ENCODE measurements around the gene DYNLT4.
A peak's percentile ranks its signal among the peaks of the same experiment; 100 is the strongest.
"Not testable (repeated sequence)": the region's sequence is repeated elsewhere in the genome, so short reads cannot be mapped to it uniquely, and the experiment has no call there.

The DYNLT4 gene

DNA sequence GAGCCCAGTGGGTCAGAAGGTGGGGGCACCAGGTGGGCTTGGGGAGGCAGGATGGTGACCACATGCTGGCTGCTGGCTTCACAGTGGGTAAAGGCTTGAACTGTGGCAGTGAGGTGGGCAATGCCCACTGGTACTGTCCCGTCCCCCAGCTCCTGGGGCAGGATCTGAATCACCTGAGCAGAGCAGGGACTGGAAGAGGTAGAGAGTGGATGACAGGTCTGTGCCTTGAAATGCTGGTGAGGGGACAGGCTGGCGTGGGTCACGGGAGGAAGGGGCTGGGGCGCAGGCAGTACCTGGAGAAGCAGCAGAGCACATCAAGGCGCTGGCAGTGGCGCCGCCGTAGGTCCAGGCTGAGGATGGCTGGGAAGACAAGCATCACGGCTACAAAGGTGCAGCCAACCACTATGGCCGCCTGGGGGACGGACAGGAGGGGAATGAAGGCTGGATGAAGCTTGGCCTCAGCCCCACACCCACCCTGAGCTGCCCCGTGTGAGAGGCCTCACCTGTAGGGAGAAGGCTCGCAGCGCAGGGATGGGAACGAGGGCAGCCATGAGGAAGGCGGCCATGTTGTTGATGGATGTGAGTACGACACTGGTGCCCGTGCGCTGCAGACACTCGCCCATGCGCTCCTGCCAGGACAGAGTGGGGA, 21.0 kb upstream of the DYNLT4 start:
- no peak for DNase-seq

DNA sequence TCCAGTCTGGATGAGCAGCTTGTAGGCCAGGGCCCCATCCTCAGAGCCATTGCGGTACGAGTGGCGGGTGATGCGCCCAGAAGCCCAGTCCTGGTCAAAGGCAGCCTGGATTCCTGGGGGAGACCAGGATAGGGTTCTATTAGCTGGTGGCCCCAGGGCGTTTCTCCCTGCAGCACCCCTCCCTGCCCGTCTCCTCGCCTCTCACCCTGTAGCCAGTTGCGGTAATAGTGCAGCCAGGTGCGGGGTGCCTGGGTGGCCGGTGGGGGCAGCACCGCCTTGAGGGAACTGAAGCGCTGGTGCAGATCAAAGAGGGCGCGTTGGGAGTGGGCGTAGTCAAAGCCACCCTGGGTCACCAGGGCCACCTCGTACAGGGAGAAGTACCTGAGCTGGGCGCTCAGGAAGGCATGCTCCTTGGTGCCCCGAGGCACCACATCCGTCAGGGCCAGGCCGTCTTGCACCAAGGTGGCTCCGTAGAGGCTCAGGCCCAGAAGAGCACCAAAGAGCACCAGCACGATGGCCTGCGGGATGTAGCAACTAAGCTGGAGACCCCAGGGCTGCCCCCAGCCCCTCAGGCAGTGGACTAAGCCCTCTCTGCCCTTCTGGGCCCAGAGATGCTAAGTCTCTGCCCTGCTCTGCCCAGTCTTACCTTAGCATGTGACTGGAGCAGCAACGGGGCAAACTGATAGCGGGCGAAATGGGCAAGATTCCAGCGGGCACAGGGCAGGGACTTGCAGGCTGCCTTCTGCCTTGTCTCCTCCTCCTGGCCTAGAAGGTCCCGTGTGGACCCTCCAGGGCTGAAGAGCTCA, 20.2 kb upstream of the DYNLT4 start:
- DNase-seq: no peak

DNA sequence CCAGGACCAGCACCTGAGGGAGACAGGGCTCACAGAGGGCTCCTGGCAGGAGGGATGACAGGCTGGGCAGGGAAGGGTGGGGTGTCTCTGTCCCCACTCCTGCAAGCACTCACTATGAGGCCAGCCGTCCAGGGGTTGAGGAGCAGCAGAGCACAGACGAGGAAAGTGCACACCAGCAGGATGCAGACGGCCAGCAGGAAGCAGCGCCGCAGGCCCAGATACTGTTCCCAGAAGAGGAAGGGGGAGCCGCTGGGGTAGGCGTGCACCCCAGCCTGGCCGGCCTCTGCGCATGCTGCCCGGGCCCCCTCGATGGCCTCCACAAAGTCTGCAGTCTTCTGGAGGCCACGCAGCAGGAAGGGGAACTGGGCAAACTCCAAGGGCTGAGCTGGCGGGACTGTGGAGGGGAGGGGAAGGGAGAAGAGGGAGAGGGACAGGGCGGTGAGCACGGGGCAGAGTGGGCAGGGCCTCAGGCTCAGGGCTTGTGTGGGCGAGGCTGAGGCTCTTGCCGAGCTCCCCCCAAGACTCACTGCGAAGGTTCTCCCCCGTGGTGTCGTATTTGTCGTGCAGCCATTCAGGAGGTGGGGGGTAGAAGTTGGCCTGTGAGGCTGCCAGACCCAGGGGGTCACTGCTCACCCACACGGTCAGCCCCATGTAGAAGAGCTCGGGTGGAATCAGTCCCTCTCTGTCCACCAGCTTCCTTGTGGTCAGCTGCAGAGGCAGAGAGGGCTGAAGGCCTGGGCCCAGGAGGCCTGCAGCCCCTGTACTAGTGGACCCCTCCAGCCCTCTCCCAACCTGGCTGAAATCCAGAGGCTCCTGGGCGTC, 19.4 kb upstream of the DYNLT4 start:
- no peak for DNase-seq

DNA sequence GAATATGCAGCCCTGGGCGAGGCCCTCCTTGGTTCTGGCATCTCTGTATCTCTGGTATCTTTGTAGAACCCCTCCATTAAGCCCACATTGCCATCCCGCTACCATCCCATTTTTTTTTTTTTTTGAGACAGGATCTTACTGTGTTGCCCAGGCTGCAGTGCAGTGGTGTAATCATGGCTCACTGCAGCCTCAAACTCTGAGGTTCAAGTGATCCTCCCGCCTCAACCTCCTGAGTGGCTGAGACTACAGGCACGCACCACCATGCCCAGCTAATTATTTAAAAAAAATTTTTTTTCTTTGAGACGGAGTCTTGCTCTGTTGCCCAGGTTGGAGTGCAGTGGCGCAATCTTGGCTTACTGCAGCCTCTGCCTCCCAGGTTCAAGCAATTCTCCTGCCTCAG, 17.2 kb upstream of the DYNLT4 start:
- not testable (repeated sequence) for DNase-seq

DNA sequence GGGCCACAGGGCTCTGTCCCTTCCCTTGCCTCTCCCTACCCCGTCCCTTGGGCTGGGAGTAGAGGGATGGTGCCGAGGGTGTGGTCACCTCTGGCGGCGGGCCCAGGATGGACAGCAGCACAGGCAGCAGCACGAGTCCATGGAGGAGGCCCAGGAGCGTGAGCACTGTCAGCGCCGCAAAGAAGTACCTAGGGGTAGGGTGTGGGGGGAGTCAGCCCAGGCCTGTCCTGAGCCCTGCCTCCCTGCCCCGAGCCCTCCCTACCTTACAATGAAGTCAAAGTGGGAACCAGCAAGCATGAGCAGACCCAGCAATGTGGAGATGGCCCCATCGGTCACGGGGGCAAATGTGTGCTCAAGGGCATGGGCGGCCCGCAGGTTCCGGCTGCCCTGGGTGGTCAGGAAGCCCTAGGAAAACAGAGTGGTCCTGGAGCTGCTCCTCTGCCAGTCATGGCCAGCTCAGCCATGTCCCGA, 15.9 kb upstream of the DYNLT4 start:
- DNase-seq: no peak

DNA sequence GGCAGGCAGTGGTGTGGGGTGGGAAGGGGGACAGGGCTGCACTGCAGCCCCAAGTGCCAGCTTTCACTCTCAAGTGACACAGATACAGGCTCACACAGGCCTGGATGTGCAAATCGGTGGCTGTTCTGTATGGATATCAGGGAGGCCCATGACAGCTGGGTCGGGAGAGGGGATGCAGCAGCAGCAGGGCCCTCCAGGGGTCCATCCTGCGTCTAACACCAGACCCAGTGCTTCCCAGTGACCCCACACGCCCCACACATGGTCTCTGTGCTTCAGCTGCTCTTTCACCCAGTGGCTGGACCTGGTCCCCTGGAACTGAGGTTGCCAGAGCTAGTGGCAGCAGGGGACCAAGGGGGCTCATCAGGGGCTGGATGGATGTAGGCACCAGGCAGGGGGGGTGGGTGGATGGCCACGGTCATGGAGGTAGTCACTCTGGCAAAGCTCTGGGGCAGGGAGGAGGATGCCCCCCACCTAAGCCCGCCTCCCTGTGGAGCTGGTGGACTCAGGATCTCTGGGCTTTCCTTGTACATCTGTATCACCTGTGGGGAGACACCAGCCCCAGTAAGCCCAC, 15.1 kb upstream of the DYNLT4 start:
- no peak for DNase-seq

DNA sequence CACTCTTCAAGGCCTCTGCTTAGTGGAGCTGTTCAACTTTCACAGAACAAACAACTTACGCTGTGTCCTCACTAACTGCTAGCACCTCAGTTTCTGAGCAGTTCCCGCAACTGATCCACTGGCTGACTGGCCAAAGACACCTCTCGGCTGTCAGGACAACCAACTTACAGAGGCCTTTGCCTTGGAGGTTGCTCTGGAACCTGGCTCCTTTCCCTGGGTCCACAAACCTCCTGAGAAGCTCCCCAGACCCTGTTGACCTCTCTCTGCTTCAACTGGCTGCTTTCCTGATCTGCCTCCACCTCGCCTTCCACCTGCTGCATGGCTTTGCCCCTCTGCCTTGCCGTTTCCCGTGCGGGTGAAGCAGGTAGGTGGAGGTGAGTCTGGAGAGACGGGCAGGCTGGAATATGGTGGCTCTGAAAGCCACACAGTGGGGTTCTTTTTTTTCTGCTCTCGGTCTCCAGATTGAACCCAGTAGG, 14.1 kb upstream of the DYNLT4 start:
- DNase-seq: no peak

DNA sequence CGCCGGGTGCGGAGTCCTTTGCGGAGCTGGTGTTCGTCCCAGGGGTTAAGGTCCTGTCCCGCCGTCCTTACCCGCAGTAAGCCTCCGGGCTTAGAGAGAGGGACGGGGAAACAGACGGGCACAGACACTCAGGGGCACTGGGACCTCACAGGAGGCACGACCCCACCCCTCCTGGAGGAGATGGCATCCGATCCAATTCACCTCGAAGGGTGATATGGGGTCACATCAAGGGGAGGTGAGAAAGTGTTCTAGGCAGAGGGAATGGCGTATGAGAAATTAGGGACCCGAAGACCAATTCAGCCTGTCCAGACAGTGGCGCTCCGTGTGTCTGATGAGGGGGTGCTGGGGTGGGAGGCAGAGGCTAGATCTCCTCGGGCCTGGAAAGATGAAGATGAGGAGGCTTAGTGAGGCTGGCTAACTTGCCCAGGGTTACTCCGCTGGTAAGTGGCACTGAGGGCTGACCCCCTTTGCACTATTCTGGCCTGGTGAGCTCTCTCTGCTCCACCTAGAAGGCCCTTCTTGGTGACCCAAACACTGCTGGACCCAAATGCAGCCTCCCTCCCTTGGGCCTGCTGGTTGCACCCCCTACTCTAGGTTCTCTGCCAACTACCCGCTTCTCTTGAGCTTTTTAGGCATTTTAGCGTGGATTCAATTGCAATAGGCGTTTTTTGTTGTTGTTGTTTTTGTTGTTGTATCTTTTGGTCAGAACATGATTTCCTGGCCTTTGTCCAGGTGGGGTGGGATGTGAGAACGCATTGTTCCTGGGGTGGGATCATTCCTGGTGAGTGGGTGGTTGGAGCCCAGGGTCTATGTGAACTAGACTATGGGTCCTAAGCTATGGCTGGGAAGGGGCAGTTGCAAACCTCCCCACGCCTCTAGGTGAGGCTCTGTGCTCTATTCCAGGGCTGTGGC, 13.4 kb upstream of the DYNLT4 start:
- peak; percentile 42 for DNase-seq

DNA sequence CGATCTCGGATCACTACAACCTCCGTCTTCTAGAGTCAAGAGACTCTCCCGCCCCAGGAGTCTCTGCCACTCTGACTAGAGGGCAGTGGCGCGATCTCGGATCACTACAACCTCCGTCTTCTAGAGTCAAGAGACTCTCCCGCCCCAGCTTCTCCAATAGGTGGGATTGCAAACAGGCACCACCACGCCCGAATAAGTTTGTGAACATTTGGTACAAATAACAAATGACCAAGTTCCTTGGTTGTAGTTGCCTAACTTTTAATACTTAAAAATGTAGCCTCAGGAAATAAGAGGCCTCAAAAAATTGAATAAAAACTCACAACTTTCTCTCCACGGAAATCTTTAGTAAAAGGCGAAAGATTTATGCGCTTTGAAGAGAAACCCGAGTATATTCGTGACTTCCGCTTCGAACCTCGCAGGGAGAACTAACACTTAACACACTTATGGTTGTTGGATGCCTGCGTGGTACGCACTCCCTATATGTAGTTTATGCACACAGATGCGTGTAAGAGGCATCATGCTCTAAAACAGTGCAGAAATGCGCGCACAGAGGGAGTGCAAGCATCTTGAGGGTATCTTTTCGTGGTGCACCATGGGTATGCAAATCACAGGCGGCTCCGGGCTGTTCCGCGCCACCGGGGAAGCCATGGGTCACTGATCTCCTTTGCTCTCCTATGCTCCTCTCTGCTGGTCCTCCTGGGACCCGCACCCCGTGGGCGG, 12.6 kb upstream of the DYNLT4 start:
- peak; percentile 91 for DNase-seq

DNA sequence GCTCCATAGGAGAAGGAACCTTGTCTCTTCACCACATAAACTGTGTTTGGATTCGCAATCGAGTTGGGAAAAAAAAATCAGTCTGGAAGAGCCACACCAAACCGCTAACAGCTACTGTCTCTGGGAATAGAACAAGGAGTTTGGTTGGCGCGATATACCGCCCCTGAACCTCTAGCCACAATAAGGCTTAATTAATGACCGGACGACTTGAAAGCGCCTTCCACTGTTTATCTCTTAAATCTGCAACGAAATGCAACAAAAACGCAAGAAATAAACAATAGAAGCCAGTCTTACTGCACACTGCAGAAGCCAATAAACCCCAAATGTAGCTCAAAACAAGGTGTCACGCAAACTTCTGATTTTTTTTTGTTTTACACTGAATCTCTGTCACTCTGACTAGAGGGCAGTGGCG, 12.1 kb upstream of the DYNLT4 start:
- DNase-seq: peak; percentile 49

DNA sequence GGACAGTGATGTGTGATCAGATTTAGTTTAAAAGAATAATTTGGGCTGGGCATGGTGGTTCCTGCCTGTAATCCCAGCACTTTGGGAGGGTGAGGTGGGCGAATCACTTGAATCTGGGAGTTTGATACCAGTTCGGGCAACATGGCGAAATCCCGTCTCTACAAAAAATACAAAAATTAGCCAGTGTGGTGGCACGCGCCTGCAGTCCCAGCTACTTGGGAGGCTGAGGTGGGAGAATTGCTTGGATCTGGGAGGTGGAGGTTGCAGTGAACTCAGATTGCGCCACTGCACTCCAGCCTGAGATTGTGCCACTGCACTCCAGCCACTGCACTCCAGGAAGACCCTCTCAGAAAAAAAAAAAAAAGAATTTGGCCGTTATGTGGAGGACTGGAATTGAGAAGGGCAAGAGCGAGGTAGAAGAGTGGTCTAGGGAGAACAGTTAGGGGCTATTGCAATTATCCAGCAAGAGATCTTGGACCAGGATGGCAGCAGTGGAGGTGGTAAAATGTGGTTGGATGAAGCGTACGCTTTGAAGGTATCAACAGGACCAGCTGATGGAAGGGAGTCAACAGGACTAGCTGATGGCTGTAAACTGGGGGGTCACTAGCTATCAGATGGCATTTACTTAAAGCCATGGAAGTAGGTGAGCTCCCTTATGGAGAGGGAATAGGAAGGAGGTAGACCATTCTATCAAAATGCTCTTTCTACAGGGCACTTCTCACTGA, 10.8 kb upstream of the DYNLT4 start:
- peak; percentile 35 for DNase-seq

DNA sequence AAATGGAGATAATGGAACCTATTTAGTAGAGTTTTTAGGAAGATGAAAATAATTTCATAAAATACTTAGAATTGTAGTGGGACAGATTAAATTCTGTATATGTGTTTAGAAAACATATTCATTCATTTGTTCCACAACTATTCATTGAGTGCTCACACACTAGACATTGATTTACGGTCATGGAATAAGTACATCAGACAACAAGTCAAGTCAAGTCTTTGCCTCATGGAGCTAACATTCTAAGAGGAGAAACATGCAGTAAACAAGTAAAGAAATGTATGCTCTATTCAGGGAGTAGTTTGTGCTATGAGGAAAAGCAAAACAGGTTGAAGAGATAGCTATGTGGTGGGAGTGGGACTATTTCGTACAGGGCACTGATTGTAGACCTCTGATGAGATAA, 10.2 kb upstream of the DYNLT4 start:
- DNase-seq: no peak

DNA sequence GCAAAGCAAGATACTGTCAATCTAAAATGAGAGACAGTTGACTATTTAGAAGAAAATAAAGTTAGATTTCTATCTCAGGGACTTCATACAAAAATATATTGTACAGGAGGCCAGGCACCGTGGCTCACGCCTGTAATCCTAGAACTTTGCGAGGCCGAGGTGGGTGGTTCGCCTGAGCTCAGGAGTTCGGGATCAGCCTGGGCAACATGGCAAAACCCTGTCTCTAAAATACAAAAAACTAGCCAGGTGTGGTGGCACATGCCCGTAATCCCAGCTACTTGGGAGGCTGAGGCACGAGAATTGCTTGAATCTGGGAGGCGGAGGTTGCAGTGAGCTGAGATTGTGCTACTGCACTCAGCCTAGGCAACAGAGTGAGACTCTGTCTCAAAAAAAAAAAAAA, 8.8 kb upstream of the DYNLT4 start:
- DNase-seq: not testable (repeated sequence)

DNA sequence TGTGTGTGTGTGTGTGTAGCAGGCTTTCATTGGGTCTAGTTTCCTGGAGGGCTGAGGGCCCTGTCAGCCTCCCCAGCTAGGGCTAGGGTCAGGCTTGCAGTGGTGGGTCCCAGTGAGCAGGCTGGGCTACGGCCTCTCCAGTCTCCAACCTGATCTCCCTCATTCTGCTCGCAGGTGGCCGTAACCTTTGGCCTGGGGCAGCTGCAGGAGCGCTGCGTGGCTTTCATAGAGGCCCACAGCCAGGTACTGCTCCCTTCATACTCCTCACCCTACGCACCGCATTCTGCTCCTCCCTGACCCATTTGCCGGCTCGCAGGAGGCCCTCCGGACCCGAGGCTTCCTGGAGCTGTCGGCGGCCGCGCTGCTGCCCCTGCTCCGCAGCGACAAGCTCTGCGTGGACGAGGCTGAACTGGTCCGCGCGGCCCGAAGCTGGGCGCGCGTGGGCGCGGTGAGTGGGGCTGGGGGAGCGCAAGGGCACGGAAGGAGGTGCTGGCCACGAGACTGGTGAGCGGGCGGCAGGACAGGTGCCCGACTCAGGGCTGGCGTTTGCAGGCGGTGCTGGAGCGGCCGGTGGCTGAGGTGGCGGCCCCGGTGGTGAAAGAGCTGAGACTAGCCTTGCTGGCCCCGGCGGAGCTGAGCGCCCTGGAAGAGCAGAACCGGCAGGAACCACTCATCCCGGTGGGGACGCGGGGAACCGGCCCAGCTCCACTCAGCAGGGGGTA, 5.8 kb upstream of the DYNLT4 start:
- peak; percentile 56 for DNase-seq

DNA sequence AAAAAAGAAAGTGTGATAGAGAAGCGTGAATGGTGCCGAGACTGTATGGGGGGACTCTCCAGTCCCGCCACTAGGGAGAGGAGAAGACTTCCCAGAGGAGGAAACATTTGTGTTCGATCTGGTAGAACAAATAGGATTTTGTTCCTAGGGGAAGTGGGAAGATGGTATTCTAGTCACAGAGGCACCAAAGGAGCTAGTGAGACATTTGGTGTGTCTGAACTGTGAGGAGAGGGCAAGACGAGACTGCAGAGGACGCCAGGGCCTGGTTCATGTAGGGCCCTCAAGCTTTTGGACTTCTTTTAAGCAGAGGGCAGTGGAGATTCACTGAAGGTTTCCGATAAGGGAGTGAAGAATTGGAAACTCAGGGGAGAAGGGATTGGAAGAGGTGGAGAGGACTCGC, 4.1 kb upstream of the DYNLT4 start:
- peak; percentile 30 for DNase-seq

DNA sequence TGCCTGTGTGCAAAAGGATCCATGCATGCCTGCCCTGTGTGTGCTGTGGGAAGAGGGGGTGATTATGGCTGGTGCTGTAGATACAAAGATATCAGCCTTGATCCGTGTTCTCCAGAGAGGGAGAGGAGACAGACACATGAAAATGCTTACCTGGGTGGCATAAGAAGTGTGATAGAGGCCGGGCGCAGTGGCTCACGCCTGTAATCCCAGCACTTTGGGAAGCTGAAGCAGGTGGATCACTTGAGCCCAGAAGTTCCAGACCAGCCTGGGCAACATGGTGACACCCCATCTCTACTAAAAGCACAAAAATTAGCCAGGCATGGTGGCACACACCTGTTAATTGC, 3.6 kb upstream of the DYNLT4 start:
- not testable (repeated sequence) for DNase-seq

DNA sequence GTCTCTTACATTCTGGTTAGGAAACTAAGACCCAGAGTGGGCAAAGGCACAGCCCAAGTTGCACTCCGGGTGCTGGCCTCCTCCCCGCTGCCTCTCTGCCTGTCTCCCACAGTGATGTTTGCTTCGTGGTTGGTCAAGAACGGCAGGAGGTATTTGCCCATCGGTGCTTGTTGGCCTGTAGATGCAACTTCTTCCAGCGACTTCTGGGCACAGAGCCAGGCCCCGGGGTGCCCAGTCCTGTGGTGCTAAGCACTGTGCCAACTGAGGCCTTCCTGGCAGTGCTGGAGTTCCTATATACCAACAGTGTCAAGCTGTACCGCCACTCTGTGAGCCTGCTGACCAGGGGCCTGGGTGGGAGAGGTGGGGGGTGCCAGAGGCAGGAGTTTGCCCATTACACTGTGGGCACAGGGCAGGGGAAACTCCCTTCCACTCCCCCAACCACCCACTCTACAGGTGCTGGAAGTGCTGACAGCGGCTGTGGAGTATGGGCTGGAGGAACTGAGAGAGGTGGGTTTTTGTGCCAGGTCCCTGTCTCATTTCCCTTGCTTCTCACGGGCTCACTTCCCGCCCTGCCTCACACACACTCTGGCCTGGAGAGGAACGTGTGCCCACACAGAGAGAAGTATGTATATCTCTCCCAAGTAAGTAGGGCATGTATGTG, 3.1 kb upstream of the DYNLT4 start:
- peak; percentile 45 for DNase-seq

DNA sequence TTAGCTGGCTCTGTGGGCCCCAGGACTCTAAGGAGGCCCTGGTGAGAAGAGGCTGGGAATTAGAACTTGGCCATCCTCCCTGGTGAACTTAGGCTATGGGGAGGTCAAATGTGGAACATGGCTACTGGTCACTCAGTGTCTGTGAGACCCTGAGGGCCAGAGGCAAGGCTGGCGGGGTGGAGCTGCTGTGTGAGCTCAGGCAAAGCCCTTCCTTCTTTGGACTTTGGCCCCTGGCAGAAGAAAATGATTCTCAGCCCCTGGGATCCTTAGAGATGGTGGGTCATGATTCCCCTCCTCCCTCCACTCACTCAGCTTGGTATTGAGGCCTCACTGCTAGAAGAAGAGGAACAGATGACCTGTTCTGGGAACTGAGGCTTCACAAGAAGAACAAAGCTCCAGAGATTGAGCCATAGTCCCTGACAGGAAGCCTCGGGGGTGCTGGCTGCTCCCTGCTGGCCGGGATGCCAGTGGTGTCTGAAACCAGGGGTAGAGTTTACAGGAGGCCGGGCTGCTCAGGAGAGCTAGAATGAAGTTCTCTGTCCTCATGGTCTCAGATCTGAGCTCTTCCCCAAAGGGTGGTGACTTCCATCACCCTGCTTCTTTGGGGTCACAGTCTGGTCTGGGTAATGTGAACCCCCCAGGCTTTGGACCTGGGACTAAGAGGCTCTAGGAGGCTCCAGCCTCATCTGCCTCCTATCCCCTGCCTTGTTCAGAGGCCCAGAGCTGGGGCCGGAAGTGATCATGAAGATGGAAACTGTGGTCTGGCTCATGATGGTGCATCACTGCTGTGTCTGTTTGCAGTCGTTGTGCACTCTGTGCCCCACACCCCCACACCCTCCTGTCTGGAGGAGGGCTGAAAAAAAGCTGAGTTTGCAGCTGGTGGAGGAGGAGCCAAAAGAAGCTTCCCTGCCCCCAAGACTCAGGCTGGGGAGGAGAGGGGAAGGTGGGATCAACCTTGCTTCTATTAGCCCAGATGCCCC, 2.1 kb upstream of the DYNLT4 start:
- no peak for DNase-seq

Data from right forelimb (tissue), 1 donor.